ENCODE results near the gene ONECUT3.
A peak's percentile ranks its signal among the peaks of the same experiment; 100 is the strongest.

ONECUT3 gene

DNA sequence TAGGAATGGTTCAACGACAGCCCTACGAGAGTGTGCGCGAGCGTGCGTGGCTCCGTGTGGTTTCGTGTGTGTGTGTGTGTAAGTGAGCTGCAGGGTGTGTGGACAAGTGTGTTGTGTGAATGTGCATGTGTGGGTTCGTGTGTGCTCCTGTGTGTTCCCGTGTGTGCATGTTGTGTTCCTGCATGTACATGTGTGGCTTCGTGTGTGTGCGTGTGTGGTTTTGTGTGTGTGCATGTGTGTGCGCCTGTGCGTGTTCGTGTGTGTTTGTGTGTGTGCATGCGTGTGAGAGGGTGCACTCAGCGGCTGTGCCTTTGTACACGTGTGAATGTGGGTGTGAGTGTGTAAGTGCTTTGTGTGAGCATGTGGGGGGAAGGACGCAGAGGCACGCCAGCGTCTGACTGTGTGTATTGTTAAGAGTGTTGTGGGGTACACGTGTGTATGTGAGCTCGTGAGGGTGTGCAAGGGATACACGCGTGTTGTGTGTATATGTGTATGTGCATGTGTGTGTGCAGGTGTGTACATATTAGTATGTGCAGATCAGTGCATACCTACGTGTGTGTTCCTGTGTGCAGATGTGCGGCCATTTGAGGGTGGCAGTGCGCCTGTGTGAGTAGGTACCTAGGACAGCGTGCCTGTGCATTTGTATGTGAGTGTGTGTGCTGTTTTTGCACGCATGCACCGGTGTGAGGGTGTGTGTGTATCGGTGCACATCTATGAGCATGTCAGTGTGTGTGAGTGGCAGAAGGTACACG lies 24.3 kb upstream of the ONECUT3 start:
- Mint-ChIP-seq H3K4me3 (no peak overlapping the region), H3K27me3 (peaks cover 52% of the 10 kb centered on the region), H3K27ac (no peak overlapping the region), H3K9me3 (no peaks in the 10 kb centered on the region), H3K36me3 (ENCODE audit: low read depth) (no peaks in the 10 kb centered on the region), H3K4me1 (peaks cover 7% of the 10 kb centered on the region)
- ATAC-seq (no peak), DNase-seq (no peak)

DNA sequence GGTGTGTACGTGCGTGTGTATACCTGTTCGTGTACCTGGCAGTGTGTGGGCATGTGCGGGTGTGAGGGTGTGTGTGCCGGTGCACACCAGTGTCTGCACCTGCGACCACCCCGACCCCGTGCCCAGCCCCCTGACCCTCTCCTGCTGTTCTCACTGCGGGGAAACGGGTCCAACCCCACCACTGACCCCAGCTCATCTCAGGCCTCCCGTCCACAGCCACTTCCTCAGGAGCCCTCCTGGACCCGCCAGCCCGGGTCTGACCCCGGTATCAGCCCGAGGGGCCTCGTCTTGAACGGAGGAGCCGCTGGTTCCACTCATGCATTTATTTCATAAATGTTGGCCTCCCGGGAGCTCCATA lies 23.8 kb upstream of the ONECUT3 start:
- ATAC-seq (no peak), DNase-seq (no peak)
- peaks cover 7% of the 10 kb centered on the region for H3K4me1 Mint-ChIP-seq
- peaks cover 55% of the 10 kb centered on the region for H3K27me3 Mint-ChIP-seq
- no peaks in the 10 kb centered on the region for H3K9me3 Mint-ChIP-seq
- H3K27ac Mint-ChIP-seq: no peak overlapping the region
- no peak overlapping the region for H3K4me3 Mint-ChIP-seq
- no peaks in the 10 kb centered on the region for H3K36me3 Mint-ChIP-seq (ENCODE audit: low read depth)

DNA sequence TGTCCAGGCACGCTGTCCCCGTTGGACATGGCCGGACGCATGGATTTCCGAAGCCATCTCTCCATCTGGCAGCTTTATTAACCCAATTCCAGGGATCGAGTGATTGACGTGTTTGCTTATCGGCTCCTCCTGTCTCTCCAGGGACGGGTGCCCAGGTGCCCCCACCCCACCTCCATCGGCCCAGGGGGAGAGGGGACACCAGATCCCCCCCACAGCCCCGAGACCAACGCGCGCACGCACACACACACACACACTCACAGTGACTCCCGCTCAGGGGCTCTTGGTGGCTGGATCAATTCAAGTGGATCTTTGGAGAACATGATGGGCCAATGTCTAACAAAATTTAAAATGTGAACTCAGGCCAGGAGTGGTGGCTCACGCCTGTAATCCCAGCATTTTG lies 23.1 kb upstream of the ONECUT3 start:
- Mint-ChIP-seq H3K27ac (no peak overlapping the region), H3K4me1 (peaks cover 5% of the 10 kb centered on the region), H3K36me3 (ENCODE audit: low read depth) (no peaks in the 10 kb centered on the region), H3K27me3 (peaks cover 53% of the 10 kb centered on the region), H3K4me3 (no peak overlapping the region), H3K9me3 (no peaks in the 10 kb centered on the region)
- ATAC-seq (no peak), DNase-seq (no peak)

DNA sequence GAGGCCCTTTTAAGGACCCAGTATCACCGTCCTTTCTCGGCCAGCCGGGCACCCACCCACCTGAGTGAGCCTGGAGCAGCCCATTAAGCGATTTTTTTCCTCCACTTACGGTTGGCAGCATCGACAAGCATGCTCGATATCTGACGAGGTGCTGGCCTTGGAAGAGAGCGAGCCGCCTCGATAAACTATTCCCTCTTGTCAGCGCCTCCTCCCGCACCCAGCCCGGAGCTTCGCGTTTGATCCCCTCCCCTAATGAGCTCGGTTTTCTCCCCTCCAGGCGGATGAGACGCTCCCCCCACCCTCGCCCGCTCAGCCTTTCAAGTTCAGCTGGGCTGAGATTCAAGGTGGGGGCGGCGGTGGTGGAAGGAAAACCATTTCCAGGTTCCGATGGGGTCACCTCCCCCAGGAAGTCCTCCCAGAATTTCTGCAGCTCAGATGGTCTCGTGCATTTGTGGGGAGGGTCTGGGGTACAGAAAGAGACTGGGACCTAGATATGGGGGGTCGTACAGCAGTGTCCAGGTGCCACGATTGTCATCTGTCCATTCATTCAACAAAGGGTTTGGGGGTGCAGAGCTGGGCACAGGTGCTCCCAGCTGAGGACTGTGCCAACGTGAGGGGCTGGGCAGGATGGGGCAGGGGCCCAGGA lies 18.9 kb upstream of the ONECUT3 start:
- ATAC-seq (no peak), DNase-seq (no peak)
- Mint-ChIP-seq H3K4me3 (no peak overlapping the region), H3K27me3 (peaks cover 43% of the 10 kb centered on the region), H3K36me3 (ENCODE audit: low read depth) (no peaks in the 10 kb centered on the region), H3K9me3 (no peaks in the 10 kb centered on the region), H3K27ac (no peak overlapping the region), H3K4me1 (no peaks in the 10 kb centered on the region)

DNA sequence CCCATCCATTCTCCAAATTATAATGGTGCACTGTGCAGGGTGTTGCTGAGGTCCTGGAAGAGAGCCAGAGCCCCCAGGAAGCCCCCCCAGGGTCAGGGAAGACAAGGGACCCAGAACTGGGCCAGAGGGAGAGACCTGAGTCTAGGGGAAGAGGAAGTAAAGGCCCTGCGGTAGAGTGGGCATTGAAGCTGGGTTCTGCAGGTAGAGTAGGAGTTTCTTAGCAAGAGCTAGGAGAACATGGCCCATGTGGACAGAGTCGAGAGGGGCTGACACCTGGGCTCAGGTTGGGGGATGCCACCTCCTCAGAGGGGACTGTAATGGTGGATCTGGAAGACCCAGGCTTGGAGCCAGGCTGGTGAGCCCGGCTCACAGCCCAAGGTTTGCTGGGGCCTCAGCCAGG lies 17.0 kb upstream of the ONECUT3 start:
- Mint-ChIP-seq H3K27ac (no peak overlapping the region), H3K36me3 (ENCODE audit: low read depth) (no peaks in the 10 kb centered on the region), H3K9me3 (no peaks in the 10 kb centered on the region), H3K4me3 (no peak overlapping the region), H3K4me1 (no peaks in the 10 kb centered on the region), H3K27me3 (peaks cover 38% of the 10 kb centered on the region)
- DNase-seq (no peak), ATAC-seq (no peak)

DNA sequence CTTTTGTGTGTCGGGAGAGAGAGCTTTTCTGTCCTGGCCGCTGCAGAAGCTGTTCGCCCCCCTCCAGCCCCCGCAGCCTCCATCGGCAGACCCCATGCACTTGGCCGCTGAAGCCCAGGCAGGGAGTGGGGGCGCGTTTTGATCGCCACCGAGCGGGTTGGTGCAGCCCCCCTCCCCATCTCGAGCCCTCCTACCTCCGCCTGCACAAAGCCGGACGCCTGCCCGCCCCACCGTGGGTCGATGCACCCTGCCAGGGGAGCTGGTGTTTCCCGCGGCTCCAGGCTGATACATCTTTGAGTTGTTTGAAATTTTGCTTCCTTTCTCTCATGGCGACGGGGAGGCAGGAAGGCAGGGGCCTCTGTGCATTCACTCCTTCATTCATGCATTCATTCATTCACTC lies 16.4 kb upstream of the ONECUT3 start:
- H3K4me1 Mint-ChIP-seq: no peaks in the 10 kb centered on the region
- H3K27me3 Mint-ChIP-seq: peaks cover 38% of the 10 kb centered on the region
- H3K9me3 Mint-ChIP-seq: no peaks in the 10 kb centered on the region
- H3K36me3 Mint-ChIP-seq (ENCODE audit: low read depth): no peaks in the 10 kb centered on the region
- no peak for ATAC-seq
- no peak for DNase-seq
- H3K4me3 Mint-ChIP-seq: no peak overlapping the region
- no peak overlapping the region for H3K27ac Mint-ChIP-seq

DNA sequence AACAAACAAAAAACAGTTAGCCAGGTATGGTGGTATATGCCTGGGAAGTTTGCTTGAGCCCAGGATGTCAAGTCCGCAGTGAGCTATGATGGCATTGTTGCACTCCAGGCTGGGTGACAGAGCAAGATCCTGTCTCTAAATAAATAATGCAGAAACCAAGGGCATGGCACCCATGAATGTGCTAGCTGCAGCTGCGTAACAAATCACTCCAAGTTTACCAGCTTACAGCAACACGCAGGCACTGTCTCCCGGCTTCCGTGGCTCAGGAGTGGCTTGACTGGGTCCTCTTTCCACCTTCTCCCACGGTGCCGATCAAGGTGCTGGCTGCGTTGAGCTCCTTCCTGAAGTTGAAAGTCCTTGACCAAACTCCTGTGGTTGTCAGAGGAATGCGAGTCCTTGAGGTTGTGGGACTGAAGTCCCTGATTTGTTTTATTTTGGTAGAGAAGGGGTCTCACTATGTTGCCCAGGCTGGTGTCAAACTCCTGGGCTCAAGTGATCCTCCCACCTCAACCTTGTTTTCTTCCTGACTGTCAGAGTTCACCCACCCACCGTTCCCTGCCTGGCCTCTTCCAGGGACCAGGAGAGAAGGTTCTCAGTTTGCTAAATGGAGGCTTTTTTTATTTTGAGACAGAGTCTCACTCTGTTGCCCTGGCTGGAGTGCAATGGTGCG lies 13.2 kb upstream of the ONECUT3 start:
- Mint-ChIP-seq H3K4me3 (no peak overlapping the region), H3K27ac (no peak overlapping the region), H3K36me3 (ENCODE audit: low read depth) (no peaks in the 10 kb centered on the region), H3K9me3 (no peaks in the 10 kb centered on the region), H3K4me1 (no peaks in the 10 kb centered on the region), H3K27me3 (peaks cover 26% of the 10 kb centered on the region)
- ATAC-seq (no peak), DNase-seq (no peak)

DNA sequence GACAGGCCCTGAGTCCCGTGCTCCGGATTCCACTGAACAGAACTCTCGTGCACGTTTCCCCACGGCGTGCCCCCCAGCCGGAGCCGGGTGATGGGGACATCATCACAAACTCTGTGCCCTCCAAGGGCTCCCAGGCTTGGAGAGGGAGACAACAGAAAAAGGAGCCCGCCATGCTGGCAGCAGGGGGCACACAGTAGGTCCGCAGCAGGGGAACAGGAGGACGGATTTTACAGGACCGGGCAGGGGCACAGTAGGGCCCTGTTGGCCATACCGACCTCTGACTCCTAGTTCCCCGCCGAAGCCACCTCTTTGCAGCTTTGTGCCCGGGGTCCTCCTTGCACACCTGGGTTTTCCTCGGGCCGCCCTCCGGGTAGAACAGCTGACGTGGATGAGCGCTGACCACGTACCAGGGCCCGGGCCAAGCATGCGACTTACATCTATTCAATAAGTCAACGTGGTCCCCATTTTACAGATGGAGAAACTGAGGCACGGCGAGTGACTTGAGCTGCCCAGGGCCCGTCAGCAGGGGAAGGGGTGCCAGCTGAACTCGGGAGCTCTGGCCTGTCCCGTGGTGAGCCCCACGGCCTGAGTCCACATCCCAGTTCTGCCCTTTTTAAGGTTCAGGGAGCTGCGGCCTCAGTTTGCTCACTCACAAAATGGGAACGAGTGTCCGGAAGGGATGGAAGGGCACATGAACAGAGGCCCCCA lies 10.2 kb upstream of the ONECUT3 start:
- DNase-seq (no peak), ATAC-seq (no peak)
- Mint-ChIP-seq H3K36me3 (ENCODE audit: low read depth) (no peaks in the 10 kb centered on the region), H3K27me3 (peaks cover 25% of the 10 kb centered on the region), H3K27ac (no peak overlapping the region), H3K9me3 (no peaks in the 10 kb centered on the region), H3K4me1 (peaks cover 13% of the 10 kb centered on the region), H3K4me3 (no peak overlapping the region)

DNA sequence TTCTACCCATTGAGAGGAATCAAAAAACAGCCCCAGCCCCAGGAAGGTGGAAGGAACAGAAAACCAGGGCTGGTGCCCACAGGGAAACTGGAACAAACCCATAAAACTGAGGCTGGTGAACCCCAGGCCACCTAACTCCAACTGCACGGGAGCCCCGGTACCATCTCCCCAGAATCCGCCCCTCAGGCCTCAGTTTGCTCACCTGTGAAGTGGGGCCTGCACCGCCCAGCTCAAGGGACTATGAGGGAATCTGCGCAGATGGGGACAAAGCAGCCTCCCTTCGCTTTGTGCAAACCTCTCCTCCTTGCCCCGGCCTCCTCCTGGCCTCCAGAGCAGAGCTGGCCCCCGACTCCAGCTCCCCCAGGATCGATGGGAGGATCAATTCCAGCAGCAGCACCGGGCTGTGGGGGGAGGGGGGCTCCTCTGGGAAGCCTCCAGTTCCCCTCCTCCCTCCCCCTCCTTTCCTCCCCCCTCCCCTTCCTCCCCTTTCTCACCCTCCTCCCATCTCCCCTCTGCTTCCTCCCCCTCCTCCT lies 9.1 kb upstream of the ONECUT3 start:
- ATAC-seq: no peak
- Mint-ChIP-seq H3K27ac (no peak overlapping the region), H3K36me3 (ENCODE audit: low read depth) (no peaks in the 10 kb centered on the region), H3K4me1 (peaks cover 13% of the 10 kb centered on the region), H3K27me3 (peaks cover 25% of the 10 kb centered on the region), H3K4me3 (no peak overlapping the region), H3K9me3 (no peaks in the 10 kb centered on the region)
- no peak for DNase-seq

DNA sequence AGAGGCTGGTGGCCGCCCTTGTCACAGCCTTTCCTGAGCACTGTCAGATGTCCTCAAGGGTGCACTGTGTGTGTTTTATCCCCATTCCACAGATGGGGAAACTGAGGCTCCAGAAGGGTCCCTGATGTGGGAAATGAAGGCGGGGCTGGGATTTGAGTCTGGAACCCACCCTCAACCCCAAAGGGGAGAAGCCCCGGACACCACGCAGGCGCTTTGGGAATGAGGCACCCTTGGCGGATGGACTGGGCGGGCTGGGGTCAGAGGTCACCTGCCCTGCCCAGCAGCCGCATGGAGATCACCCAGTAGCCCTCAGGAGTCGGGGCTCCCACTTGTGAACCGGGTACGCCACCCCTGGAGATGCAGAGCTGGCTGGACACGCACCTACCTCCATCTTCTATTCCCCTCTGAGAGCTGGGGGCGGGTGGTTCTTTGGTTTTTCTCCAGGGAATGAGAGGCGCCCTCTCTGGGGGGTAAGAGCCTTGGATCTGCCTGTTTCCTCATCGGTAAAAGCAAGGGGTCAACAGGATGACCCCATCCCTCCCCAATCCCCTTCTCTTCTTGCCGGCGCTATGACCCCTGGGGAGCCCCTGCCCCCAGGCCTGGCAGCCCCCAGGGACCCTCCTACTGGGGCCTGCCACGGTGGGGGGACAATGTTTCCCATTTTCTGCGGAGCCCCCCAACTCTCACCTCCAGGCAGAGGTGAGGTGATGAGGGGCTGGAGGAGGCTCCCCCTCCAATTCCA lies 8.3 kb upstream of the ONECUT3 start:
- ATAC-seq (no peak), DNase-seq (no peak)
- Mint-ChIP-seq H3K36me3 (ENCODE audit: low read depth) (no peaks in the 10 kb centered on the region), H3K27ac (no peak overlapping the region), H3K4me3 (no peak overlapping the region), H3K27me3 (peaks cover 26% of the 10 kb centered on the region), H3K9me3 (no peaks in the 10 kb centered on the region), H3K4me1 (peaks cover 14% of the 10 kb centered on the region)

DNA sequence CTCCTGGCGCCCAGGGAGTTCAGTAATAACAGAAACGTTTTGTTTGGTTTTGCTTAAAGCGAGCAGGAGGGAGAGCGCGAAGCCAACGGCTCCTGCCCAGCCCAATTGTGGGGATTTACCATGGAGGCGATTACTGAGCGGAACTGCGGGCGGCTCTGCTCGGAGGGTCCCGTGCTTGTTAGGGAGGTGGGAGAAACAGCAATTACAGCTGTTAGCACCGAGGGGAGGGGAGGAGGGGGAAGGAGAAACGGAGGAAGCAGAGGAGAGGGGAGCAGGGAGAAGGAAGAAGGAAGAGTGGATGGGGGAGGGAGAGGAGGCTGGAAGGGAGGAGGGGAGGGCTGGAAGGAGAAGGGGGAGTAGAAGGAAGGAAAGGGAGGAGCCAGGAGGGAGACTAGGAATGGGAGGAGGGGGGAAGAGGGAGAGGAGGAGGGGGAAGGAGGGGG lies 7.7 kb upstream of the ONECUT3 start:
- Mint-ChIP-seq H3K4me3 (no peak overlapping the region), H3K4me1 (peaks cover 18% of the 10 kb centered on the region), H3K27ac (no peak overlapping the region), H3K27me3 (peaks cover 32% of the 10 kb centered on the region), H3K9me3 (no peaks in the 10 kb centered on the region), H3K36me3 (ENCODE audit: low read depth) (no peaks in the 10 kb centered on the region)
- DNase-seq (no peak), ATAC-seq (no peak)

DNA sequence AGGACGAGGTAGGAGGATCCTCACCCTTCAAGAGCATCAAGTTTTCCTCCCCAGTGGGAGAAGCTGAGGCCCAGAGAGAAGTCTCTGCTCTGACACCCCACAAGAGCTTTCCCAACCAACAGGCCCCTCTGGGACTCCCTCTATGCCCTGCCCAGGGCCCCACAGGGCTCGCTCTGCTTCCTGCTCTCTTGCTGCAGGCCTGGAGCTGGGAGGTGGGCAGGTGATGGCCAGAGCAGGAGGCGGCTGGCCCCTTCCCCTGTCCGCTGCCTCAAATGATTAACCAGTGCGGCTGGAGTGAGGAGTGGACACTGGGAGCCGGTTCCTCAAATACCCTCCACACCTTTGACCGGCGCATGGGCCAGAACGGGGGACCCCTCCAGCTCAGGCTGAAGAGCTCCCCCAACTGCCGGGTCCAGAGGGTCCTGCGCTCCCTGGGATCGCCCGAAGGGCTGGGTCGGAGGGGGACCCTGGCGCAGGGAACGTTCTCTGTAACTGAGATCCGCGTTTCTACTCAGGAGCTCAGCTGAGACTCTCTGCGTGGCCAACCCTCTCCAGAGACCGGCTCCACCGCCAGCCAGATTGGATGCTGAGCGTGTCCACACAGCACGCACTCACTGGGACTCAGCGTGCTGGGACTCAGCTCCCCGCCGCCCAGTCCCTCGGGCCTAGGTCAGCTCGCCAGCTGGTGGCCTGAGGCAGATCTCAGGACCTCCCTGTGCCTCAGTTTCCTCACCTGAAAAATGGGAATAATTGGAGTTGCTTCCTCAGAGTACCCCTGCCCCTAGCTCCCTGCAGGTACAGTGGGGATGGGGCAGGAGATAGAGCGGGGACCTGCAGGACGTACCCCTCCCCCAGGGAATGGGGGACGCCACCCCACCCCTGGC lies 6.7 kb upstream of the ONECUT3 start:
- peaks cover 40% of the 10 kb centered on the region for H3K27me3 Mint-ChIP-seq
- H3K9me3 Mint-ChIP-seq: no peaks in the 10 kb centered on the region
- H3K36me3 Mint-ChIP-seq (ENCODE audit: low read depth): no peaks in the 10 kb centered on the region
- ATAC-seq (no peak), DNase-seq (no peak)
- H3K27ac Mint-ChIP-seq: no peak overlapping the region
- peaks cover 18% of the 10 kb centered on the region for H3K4me1 Mint-ChIP-seq
- no peak overlapping the region for H3K4me3 Mint-ChIP-seq

DNA sequence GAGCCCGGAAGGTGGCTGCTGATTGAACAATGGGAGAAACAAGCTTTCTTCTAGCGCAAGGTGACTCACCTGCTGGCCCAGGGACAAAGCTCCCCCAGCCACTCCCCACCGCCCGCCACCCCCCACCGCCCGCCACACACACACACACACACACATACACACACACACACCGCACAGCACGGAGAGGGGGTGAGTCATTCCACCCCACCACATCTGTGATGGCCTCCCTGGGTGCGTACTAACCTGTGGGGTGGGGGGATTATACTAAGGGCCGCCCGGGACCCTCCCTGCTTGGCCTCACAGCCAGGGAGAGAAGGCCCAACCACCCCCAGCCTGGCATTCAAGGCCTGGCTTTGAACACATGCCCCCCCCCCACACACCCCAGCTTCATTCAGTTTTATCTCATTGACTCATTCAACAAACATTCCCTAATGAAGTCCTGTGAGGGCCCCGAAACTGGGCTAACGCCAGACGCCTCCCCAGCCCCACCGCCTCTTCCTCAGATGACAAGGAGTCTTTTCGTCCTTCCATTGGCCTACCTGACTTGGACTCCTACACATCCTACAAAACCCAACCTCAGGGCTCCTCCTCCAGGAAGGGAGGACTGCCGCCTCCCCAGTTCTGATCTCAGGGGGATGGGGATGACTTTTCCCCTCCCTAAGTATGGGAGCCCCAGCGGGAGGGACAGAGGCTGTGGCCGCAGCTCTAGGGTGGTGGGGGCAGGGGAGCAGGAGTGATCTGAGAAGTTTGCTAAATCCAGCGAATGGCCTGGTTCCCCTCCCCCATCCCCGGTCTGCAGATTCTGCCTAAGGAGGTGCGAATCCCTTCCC lies 5.8 kb upstream of the ONECUT3 start:
- Mint-ChIP-seq H3K4me1 (peaks cover 18% of the 10 kb centered on the region), H3K27me3 (peaks cover 46% of the 10 kb centered on the region), H3K36me3 (ENCODE audit: low read depth) (no peaks in the 10 kb centered on the region), H3K27ac (no peak overlapping the region), H3K9me3 (no peaks in the 10 kb centered on the region), H3K4me3 (no peak overlapping the region)
- ATAC-seq (peak; percentile 77), DNase-seq (peak; percentile 61)

All from activated naive CD8-positive, alpha-beta T cell treated with anti-CD3 and anti-CD28 coated beads, Interleukin-2, amount 50 U/mL, for 24 hours (primary cell).